ENCODE measurements around the gene GSAP. TPM values are rescaled to one million over a fixed set of nuclear protein-coding genes. Genes with fewer than 3 reads are reported as not detected.

The GSAP gene
- total RNA-seq, 1 donor from 2014 or later, result 13.0 TPM

GRCh38 chr7:77444123-77444522 is 28.0 kb upstream of the GSAP start:
- Histone ChIP-seq H3K27me3 (no peaks in the 10 kb centered on the region), H3K27ac (no peak overlapping the region)

DNA sequence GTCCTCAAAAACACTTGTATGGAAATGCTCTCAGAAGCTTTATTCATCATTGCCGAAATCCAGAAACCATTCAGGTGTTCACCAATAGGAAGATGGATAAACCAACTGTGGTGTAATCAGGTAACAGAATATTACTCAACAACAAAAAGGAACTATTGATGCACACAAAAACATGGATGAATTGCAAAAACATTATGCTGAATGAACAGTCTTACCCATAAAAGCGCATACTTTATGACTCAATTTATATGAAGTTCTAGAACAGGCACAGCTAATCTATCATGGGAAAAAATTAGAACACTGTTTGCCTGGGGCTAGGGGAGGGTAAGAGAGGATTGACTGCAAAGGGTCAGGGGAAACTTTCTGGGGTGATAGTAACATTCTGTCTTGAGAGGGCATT is 26.9 kb upstream of the GSAP start:
- Histone ChIP-seq H3K9me3 (no peaks in the 10 kb centered on the region), H3K4me3 (no peak overlapping the region), H3K36me3 (no peaks in the 10 kb centered on the region), H3K27me3 (no peaks in the 10 kb centered on the region), H3K27ac (no peak overlapping the region), H3K4me1 (no peaks in the 10 kb centered on the region)
- DNase-seq (ENCODE audit: extremely low spot score in 2 of 2), result no peak
- intact Hi-C loops (cut with DNase I), result no loop called here
- TF ChIP-seq, protein P1, sequence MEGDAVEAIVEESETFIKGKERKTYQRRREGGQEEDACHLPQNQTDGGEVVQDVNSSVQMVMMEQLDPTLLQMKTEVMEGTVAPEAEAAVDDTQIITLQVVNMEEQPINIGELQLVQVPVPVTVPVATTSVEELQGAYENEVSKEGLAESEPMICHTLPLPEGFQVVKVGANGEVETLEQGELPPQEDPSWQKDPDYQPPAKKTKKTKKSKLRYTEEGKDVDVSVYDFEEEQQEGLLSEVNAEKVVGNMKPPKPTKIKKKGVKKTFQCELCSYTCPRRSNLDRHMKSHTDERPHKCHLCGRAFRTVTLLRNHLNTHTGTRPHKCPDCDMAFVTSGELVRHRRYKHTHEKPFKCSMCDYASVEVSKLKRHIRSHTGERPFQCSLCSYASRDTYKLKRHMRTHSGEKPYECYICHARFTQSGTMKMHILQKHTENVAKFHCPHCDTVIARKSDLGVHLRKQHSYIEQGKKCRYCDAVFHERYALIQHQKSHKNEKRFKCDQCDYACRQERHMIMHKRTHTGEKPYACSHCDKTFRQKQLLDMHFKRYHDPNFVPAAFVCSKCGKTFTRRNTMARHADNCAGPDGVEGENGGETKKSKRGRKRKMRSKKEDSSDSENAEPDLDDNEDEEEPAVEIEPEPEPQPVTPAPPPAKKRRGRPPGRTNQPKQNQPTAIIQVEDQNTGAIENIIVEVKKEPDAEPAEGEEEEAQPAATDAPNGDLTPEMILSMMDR (IDR thresholded peaks at IDR 0.05), result no peak
- no peak for TF ChIP-seq POLR2A (IDR thresholded peaks at IDR 0.05)
- no peak for TF ChIP-seq POLR2AphosphoS5 (IDR thresholded peaks at IDR 0.05; ENCODE audit: insufficient read depth in 1 of 2, low read depth in 1 of 2)

More at GRCh38 chr7:77444123-77444522, 28.0 kb upstream of the GSAP start:
- H3K4me1 ChIP-seq, result no peaks in the 10 kb centered on the region
- DNase-seq (ENCODE audit: extremely low spot score in 2 of 2), result no peak
- no peaks in the 10 kb centered on the region for H3K9me3 ChIP-seq
- TF ChIP-seq POLR2A (IDR thresholded peaks at IDR 0.05) (no peak), POLR2AphosphoS5 (IDR thresholded peaks at IDR 0.05; ENCODE audit: insufficient read depth in 1 of 2, low read depth in 1 of 2) (no peak)
- TF ChIP-seq, protein P1 (IDR thresholded peaks at IDR 0.05), result no peak
- intact Hi-C loops (cut with DNase I), result no loop called here
- no peak overlapping the region for H3K4me3 ChIP-seq
- H3K36me3 ChIP-seq, result no peaks in the 10 kb centered on the region

DNA sequence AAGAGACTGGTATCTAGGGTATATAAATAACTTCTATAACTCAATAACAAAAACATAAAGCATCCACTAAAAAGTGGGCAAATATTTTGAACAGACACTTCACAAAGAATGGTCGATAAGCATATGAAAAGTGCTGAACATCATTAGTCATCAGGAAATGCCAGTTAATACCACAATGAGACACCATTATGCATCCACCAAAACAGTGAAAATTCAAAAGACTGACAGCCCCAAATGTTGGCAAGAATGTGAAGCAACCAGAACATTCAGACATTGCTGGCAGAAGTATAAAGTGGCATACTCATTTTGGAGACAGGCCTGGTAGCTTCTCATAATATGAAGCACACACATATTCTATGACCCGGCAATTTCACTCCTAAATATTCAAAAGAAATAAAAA is 26.5 kb upstream of the GSAP start:
- intact Hi-C loops (cut with DNase I), result no loop called here
- no peaks in the 10 kb centered on the region for H3K27me3 ChIP-seq
- H3K27ac ChIP-seq, result no peak overlapping the region
- H3K4me3 ChIP-seq, result no peak overlapping the region
- DNase-seq (ENCODE audit: extremely low spot score in 2 of 2), result no peak
- no peaks in the 10 kb centered on the region for H3K9me3 ChIP-seq
- H3K4me1 ChIP-seq, result no peaks in the 10 kb centered on the region
- TF ChIP-seq, protein P1 (IDR thresholded peaks at IDR 0.05), result no peak
- no peak for TF ChIP-seq POLR2AphosphoS5 (IDR thresholded peaks at IDR 0.05; ENCODE audit: insufficient read depth in 1 of 2, low read depth in 1 of 2)
- TF ChIP-seq POLR2A (IDR thresholded peaks at IDR 0.05), result no peak
- H3K36me3 ChIP-seq, result no peaks in the 10 kb centered on the region

DNA sequence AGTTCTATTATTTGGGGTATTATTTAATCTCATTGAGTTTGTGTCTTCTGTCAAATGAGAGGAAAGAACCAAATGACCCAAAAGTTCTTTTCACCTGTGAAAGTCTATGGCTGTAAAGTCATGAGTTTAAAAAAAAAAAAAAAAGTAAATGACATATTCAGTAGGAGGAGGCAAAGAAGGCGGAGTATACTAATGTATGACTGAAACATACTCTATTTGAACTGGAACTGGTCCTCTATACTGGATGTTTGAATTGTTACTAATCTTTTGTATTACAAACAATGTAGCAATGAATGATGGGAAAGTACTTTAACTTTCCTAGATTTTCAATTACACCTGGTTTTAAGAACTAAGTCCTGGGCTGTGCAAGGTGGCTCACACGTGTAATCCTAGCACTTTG is 24.9 kb upstream of the GSAP start:
- no peak for DNase-seq (ENCODE audit: extremely low spot score in 2 of 2)
- H3K36me3 ChIP-seq, result no peaks in the 10 kb centered on the region
- H3K27ac ChIP-seq, result no peak overlapping the region
- no peaks in the 10 kb centered on the region for H3K27me3 ChIP-seq
- H3K4me3 ChIP-seq, result no peak overlapping the region
- H3K4me1 ChIP-seq, result no peaks in the 10 kb centered on the region
- TF ChIP-seq, protein P1 (IDR thresholded peaks at IDR 0.05), result no peak
- TF ChIP-seq POLR2A (IDR thresholded peaks at IDR 0.05) (no peak), POLR2AphosphoS5 (IDR thresholded peaks at IDR 0.05; ENCODE audit: insufficient read depth in 1 of 2, low read depth in 1 of 2) (no peak)
- no peaks in the 10 kb centered on the region for H3K9me3 ChIP-seq
- intact Hi-C loops (cut with DNase I), result no loop called here

DNA sequence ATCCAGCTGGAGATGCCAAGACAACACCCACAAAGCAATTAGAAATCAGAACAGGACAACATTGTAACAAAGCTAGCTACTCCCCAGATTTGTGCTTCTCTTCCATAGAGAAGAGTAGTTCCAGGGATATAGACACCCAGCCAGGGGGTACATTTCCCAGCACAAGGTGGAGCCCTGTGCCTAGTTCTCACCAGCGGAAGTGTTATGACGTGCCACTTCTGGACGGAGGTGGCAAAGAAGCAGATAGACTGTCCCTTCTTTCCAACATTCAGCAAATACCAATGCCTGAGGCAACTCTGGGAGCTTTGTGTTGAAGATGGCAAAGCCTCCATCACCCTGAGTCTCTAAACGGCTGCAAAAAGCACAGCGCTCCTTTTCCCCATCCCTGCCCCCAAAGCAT is 23.4 kb upstream of the GSAP start:
- intact Hi-C loops (cut with DNase I), result no loop called here
- Histone ChIP-seq H3K27me3 (no peaks in the 10 kb centered on the region), H3K9me3 (no peaks in the 10 kb centered on the region), H3K4me3 (no peak overlapping the region), H3K27ac (no peak overlapping the region), H3K36me3 (no peaks in the 10 kb centered on the region), H3K4me1 (no peaks in the 10 kb centered on the region)
- DNase-seq (ENCODE audit: extremely low spot score in 2 of 2), result no peak
- TF ChIP-seq POLR2A (IDR thresholded peaks at IDR 0.05), result no peak
- TF ChIP-seq, protein P1 (IDR thresholded peaks at IDR 0.05), result peak in 1 of 3 experiments; percentile 17
